HG03558 (cell line): ENCODE data around the gene SEMA3F.

Source experiments
- ATAC-seq: cut with Tn5 transposase; IDR thresholded peaks from one replicate; pipeline ENCODE4 v1.9.1; 2021; ENCODE audit warnings: moderate number of reproducible peaks; ENCODE audit not compliant: unreplicated experiment; ENCODE audit errors: extremely low read depth

SEMA3F gene

DNA sequence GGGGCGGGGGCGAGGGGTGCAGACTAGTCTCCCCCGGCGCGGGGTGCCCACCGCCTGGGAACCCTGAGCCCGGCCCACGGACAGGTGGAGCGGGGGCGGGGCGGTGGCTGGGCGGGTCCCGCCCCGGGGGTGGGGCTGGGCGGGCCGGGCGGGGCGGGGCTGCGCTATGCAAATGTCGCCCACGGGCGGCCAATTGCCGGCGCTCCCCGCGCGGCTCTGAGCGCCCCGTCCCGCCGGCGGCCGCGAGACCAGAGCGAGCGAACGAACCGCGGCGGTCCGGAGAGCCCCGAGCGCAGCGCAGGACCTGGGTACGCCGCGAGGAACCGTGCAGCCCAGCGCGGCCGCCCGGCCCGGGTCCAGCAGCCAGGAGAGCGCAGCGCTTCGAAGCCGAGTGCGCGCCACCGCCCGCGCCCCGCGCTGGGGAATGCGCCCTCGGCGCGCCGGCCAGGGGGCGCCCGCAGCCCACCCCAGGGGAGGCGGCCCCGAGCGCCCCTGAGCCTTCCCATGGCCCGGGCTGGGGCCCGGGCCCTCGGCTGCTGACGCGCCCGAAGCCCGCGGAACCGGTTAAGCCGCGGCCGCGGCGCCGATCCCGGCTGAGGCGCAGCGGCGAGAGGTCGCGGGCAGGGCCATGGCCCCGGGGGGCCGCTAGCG is at the start of gene SEMA3F:
SEMA3F (plus strand) TSS at position 485 of the 651 bp plus-strand sequence. CDS start 4,299 bp downstream, outside the sequence.
- ATAC-seq = no peak

DNA sequence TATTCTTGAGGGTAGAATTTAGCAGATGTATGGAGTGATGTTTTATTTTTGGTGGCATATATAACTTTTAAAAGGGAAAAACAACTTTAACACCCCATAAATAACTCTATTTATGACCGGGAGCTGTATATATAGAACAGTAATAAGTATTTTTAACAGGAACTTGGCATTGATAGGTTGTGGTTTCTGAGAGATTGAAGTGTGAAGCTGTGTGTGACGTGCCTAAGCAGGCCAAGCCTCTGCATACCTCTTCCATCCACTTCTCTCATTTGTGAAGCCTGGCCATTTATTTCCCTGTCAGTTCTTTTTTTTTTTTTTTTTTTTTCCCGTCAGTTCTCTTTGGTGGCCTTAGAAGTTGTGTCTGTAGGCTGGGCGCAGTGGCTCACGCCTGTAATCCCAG is 43.4 kb upstream of the SEMA3F start:
- no peak for ATAC-seq

DNA sequence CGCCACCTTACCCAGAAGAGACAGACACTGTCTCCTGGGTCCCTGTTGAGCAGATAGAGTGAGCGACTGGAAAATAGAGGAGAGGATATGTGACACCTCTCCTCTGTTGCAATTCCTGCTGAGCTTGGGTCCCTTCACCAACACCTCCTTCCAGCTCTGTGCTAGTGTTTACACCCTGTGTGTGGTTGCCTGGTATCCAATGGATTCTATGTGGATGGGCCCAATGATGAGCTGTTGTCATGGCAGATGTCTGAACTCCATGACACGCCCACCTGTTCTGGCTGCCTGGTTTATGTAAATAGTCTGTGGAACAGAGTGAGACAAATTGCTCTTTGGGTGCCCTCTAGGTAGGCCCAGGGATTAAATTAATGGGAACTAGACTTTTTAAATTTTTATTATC is 42.7 kb upstream of the SEMA3F start:
- no peak for ATAC-seq

DNA sequence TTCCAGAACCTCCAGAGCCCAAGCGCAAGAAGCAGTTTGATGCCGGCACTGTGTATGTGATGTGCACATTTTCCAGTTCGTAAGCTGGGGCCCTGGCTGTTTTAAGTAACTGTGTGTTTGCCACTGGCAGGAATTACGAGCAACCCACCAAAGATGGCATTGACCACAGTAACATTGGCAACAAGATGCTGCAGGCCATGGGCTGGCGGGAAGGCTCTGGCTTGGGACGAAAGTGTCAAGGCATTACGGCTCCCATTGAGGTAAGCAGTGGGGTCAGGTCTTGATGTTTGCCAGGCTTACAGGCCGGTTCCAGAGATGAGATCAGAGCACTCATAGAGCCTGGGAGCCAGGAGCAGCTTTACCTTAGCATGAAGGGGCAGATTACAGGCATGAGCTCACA is 38.0 kb upstream of the SEMA3F start:
- no peak for ATAC-seq

DNA sequence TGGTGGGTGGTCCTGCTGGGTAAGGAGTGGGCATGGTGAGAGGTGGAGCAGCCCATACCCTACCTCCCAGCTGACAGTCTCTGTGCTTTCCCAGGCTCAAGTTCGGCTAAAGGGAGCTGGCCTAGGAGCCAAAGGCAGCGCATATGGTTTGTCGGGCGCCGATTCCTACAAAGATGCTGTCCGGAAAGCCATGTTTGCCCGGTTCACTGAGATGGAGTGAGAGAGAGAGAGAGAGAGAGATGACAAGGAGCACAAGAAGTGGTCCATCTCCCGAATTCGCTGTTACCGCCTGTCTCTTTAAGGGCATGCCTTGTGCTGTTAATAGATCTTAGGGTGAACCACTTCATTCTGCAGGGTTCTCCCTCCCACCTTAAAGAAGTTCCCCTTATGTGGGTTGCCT is 36.9 kb upstream of the SEMA3F start:
- ATAC-seq = no peak

DNA sequence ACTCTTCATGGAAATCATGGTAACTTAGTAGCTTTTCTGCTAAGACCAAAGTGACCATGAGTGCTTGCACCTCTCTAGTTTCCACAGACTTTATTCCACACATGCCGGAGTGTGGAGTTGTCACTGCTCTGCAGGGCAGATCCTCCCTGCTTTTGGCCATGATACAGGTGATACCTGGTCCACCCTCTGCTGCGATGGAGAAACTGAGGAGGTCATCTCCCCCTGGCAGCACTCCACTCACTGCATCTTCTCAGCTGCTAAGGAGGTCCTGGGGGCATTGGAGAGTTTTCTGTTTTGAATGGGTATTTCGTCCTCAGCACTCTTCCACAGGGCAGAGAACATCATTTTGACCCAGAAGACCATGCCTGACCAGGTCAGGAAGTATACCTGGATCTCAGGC is 35.3 kb upstream of the SEMA3F start:
- ATAC-seq = no peak

DNA sequence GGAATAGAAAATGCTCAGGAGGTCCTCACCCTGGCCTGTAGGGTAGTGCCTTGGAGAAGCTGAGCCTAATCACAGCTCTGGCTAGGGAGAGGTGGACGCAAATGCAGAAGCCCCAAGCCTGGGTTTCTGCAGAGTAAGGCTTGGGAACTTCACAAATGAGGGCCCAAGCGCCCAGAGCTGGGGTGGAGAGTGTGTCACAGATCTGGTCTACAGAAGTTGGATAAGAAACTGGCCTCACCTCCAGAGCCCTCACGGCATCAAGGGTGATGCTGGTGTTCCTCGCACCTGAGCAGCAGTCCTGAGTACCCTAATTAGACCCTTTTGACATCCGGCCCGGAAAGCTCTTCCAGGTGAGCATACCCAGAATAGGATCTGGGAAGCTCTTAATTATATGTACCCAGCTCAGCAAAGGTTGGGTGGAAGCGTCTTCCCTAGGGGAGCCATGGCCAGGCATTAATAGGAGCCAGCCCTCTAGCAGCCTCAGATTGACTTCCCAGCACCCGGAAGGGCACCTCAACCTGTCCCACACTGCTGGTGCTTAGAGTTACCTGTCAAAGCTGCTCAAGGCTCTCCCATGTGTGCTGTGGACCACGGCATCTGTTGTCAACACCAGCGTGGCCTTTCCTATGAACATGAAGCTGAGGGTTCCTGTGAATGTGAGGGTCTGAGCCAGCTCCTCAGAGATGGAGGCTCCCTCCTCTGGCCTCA is 34.6 kb upstream of the SEMA3F start:
- ATAC-seq = no peak

DNA sequence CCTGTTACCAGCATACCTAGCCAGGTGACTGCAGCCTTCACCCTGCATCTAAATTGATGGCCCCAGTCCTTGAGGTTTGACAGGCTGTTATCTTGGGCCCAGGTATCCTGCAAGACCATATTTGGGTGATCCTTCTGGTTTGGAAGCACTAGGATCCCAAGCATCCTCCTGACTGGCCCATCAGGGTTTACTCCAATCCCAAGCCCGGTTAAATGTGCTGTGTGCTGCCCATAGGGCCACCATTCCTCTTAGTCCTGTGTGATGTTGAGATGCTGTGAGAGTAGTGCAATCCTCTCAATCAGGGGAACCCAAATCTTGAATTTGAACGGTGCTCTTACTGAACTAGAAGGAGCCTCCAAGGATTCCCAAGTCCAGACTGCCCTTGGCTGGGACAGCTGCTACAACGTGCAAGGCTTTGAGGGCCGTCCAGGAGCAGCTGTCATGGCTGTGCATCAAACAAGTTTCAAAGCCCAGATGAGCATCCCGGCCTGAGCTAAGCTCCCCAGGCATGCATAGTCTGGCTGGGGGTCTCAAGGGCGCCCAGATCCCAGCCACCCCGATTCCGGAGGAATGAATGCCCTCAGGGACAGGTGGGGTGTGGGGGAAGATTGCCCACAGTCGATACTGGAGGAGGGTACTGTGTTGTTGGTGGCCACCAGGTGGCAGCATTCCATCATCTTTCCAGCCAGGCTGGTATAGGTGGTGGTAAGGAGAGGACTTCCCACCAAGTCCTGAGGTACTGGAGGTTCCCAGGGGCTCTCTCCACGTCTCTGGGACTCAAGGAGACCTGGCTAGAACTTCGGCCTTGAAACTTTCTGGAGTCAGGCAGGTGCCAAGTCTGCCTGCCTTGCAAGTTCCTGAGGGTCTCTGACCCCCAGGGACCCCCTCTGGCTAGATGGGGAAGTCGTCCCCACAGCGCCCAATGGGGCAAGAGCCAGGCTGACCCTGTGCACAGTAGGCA is 33.8 kb upstream of the SEMA3F start:
- ATAC-seq = no peak

DNA sequence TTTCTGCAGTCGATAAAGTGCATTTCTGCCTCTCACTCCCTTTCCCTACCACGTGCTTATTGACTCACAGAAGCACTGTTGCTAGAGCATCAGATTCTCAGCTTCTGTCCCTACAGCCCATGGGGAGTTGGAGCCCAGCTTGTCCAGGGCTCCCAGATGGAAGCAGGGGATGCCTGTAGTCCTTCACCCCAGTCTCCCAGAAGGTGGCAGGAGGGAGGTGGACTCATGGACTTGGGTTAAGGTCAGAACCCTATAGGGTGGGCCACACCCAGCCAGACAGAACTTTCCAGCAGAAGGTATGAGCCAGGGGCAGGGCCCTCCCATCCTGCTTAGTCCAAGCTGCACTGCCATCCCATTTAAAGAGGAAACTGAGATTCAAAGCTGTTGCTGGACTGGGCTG is 33.1 kb upstream of the SEMA3F start:
- no peak for ATAC-seq

DNA sequence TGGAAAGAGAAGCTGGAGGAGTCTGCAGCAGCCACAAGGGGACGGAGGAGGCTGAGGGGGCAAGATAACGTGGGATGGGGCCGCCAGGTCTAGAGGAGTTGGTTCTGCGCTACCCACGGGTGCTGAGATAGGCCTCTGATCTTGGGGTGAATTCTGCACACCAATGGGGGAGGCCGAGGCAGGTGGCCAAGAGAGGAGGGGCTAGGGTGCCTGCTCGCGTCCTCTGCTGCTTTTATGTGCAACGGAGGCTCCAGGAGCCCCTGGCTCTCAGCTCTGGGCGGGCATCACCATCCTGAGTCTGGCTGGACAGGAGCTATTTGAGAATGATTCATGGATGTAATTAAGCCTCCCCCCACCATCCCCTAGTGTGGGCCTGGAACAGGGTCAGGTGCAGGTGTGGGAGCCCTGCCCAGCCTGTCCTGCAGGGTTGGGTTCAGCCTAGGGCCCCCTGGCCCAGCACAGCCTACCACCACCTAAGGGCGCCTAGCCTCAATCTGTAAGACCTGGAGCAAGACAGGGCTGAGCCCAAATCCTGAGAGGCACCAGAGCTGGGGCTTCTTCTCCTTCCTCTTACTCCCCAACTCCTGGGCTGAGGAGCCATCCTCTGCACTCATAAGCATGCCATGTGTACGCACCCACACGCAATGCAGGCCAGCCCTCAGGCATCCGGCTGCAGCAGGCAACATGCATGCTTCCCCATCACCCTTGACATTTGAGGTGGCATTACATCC is 32.3 kb upstream of the SEMA3F start:
- no peak for ATAC-seq

DNA sequence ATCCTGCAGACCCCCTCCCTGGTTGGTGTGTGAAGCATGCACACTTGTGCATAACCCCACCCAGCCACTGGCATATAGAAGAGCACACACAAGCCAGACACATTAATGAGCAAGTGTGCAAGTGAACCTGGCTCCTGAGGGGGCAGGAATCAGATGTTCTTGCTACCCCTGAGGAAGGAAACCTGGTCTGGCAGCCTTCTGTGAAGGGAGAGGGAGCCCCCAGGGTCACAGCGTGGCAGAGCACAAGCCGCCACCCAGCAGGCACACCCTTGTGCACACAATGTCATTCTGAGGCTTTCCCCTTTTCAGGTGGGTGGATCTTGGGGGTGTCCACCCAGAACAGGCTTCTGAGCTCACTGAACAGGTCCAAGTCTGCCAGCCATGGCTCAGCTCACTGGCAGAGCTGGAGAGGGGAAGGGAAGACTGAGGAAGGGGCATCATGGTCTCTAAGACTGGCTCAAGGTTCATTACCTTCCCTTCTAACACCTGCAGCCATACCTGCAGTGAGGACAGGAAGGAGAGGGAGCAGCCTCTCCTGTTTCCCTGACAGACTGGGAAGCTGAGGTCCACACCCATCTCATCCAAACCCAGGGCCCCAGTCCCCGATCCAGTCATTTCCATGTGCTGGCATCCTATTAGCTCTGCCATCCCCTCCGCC is 31.6 kb upstream of the SEMA3F start:
- no peak for ATAC-seq

DNA sequence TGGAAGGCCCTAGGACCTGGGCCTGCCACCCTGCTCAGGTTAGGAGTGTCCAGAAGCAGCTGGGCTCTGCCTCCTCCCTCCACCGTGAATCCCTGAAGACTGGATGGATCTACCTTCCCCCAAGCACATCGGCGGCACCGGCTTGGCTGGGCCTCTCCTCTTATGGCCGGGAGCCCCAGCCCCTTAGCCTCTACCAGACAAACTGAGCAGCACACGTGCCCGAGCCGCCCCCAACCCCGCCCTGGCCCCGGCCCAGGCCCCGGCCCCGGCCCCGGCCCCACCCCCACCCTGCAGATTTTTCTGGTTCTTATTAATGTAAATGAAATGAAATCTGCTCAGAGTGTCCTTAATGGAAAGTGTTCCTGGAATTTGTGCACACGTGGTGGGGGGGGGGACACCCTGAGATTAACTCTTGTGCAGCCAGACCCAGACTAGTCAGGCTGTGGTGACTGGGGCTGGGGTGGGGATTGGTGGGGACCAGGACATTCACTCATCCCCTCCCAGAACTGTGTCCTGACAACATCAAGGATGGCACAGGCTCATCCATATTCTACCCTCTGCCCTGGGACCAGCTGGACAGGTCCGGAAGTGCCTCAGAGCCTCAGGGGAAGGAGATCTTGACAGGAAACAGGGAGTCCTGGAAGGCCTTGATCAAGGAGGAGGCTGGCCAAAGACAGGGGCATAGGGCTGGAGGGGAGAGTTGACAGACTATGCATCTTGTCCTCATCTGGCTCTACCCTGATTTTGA is 30.9 kb upstream of the SEMA3F start:
- ATAC-seq = no peak

DNA sequence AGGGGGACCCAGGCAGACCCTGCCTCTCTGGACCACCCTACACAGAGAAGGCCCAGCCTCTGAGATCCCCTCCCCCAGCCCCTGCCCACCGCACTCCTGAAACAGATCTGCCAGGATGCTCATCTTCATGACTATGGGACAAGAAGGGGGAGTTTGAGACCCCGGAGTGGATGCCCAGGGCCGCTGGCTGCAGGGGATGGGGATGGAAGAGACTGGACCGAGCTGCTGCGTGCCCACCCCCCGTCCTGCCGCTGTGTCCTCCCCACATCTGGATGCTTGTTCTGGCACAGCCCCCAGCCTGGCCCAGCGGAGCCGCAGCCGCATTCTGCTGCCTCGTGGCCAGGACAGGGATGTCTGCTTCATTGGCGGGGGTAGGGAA is 30.3 kb upstream of the SEMA3F start:
- no peak for ATAC-seq

DNA sequence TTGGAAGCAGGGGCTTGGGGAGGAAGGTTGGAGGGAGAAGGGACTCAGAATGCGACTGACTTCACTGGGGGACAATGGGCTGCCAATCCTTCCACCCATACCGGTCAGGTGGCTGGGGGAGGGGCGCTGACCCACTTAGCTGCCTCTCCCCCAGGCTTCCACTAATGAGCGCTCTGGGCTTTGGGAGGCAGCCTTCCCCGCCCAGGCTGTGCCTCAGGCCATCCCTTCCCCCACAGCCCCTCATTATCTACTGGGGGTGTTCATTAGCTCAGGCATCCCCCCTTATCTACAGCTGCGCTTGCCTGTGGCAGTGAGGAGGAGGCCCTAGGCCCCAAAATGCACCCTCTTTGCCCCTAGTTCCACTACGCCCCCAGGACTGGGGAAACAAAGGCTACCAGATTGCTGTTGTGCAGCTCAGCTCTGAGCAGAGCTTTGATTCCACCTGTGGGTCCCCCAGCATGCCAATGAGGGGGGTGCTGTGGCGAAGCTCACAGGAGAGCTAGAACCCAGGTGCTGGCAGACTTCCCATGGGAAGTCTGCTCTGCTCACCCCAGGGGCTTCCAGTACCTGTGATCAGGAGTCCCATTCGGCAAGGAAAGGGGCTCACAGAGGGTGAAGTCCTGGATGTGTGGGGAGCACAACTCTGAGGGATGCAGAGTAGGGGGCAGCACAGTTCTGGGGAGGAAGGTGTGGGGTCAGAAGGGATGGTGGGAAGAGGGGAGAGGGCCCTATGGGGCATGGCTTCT is 29.4 kb upstream of the SEMA3F start:
- ATAC-seq = no peak

DNA sequence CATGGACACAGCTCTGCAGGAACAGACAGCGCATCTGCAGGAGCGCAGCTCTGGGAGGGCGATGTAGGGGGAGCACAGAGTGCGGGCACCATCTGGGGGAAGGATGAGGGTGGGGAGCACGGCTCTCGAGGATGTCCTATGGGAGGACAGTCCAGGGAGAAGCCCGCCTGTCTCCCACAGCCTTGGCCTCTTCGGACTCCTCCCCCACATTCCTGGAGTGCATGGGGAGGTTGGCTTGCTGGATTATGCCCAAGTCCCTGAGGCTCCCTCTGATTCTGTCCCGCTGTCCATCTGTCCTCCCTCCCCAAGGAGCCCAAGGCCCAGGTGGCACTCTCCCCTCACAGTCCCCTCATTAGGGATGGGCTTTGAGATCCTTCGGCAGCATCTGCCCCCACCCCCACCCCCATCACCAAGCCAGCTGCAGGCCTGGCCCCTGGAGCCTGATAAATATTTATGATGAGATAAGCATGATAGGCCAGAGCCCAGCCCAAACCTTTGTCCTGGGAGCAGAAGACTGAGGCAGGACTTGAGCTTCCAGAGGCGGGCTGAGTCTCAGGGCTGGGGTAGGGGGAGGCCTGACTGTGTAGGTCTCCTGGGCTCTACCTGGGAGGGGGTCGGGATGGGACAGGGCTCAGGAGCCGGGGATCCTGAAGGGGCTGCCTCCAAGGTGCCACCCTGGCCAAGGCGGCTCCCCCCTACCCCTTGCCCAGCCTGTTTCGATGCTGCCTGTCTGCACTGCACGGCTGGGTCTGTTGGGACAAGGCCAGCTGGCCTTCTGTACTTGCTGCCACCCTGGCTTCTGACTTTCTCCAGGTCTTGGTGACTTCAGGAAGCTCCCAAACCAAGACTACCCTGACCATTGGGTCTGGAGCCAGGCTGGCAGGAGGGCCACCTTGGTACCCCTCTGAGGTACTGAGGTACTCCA is 28.6 kb upstream of the SEMA3F start:
- no peak for ATAC-seq

DNA sequence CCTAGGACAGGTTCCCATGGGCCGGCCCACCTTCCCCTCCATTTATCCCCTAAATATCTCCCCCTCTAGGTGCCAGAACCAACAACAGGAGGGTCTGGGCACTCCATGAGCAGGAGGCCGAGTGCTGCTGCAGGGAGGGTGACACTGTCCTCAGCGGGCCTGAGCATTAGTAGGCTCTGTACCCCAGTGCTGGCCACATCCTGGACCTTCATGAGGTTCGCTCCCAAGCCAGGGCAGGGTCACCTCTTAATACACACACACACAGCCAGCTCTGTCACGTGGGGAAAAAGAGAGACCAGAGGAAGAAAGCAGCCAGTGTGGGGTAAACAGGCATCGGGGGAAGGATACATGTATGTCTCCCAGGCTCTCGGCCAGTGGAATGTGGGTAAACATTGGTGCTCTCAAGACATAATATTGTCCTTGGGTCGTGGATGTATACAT is 27.9 kb upstream of the SEMA3F start:
- no peak for ATAC-seq

DNA sequence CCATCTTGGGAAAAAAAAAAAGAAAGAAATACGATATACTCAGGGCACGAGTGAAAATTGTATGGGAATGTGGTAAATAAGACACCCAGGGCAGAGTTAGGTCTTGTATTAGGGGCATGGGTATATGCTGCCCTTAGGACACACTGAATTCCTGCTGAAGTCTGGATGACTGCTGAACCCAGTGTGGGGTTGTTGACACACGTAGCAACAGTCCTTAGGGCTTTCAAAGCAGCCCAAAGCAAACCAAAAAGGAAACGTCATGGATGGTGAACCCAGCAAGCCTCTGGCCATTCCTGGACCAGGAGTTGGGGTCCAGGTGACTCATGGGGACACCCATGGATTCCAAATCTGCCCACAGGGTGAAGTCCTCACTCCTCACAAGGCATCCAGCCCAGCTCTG is 27.1 kb upstream of the SEMA3F start:
- no peak for ATAC-seq
